OCI-LY7 (cell line): Measurements from ENCODE around the gene KLHL3. TPM values are rescaled to one million over a fixed set of nuclear protein-coding genes. Genes with fewer than 3 reads are reported as not detected.

Experiments
- BruUV-seq: library from RNA; stranded (reverse); fragments of 400-500 nt; replicated peaks from 2 replicates; lab custom pipeline; 2021; lab: Mats Ljungman, UMichigan
- CTCF ChIA-PET: fragments of 300-600 bp; sonication (Branson Sonifier 250); formaldehyde crosslinking; loops from one replicate; lab custom pipeline; 2022; ENCODE audit warnings: antibody characterized with exemption; ENCODE audit not compliant: unreplicated experiment; lab: Charles Lee
- POLR2A ChIA-PET: fragments of 300-600 bp; sonication (Branson Sonifier 250); formaldehyde crosslinking; loops from one replicate; lab custom pipeline; 2022; ENCODE audit warnings: antibody characterized with exemption; lab: Charles Lee
- DNase-seq: peaks from one replicate; pipeline ENCODE4 v3.0.0-alpha.2; 2015; ENCODE audit warnings: low spot score
- H2AFZ ChIP-seq: fragments of 200-600 bp; sonication (generic), shearing (Covaris generic); 2 replicates; pipeline ENCODE4 v1.6.1; 2014; ENCODE audit warnings: mild to moderate bottlenecking, antibody characterized with exemption, low read length, moderate library complexity
- H3K27ac ChIP-seq: fragments of 200-600 bp; sonication (generic); 2 replicates; pipeline ENCODE4 v1.5.1; 2014; ENCODE audit warnings: mixed run types, low read depth, mild to moderate bottlenecking, moderate library complexity, low read length, inconsistent platforms; ENCODE audit not compliant: poor library complexity, severe bottlenecking
- H3K36me3 ChIP-seq: fragments of 200-600 bp; sonication (generic); 2 replicates; pipeline ENCODE4 v1.6.1; 2014; ENCODE audit warnings: mild to moderate bottlenecking, antibody characterized with exemption, low read length, moderate library complexity, mixed read lengths; ENCODE audit not compliant: insufficient read depth
- H3K4me1 ChIP-seq: fragments of 200-600 bp; sonication (generic); 2 replicates; pipeline ENCODE4 v1.5.1; 2014; ENCODE audit warnings: mild to moderate bottlenecking, low read length; ENCODE audit not compliant: insufficient read depth, poor library complexity, severe bottlenecking
- H3K4me2 ChIP-seq: fragments of 200-600 bp; sonication (generic); 2 replicates; pipeline ENCODE4 v1.6.1; 2014; ENCODE audit warnings: mild to moderate bottlenecking, low read length
- H3K4me3 ChIP-seq: fragments of 200-600 bp; sonication (generic); 2 replicates; pipeline ENCODE4 v1.5.1; 2014; ENCODE audit warnings: mild to moderate bottlenecking, low read depth, low read length; ENCODE audit not compliant: poor library complexity, severe bottlenecking
- H3K79me2 ChIP-seq: fragments of 200-600 bp; sonication (generic); 2 replicates; pipeline ENCODE4 v1.6.1; 2016; ENCODE audit warnings: low read depth, mild to moderate bottlenecking, low read length, moderate library complexity, mixed read lengths; ENCODE audit not compliant: insufficient read depth
- H3K9me2 ChIP-seq: fragments of 200-600 bp; sonication (generic); 2 replicates; pipeline ENCODE4 v1.6.1; 2016; ENCODE audit warnings: mild to moderate bottlenecking, low read length, mixed read lengths; ENCODE audit not compliant: insufficient read depth
- H3K9me3 ChIP-seq: fragments of 200-600 bp; sonication (generic); 2 replicates; pipeline ENCODE4 v1.6.1; 2014; ENCODE audit warnings: mild to moderate bottlenecking, mixed run types, low read length, mixed read lengths
- H4K20me1 ChIP-seq: fragments of 200-600 bp; sonication (generic); 2 replicates; pipeline ENCODE4 v1.6.1; 2014; ENCODE audit warnings: mild to moderate bottlenecking, antibody characterized with exemption, low read length, moderate library complexity, mixed read lengths; ENCODE audit not compliant: insufficient read depth
- EZH2phosphoT487 ChIP-seq: fragments of 200-600 bp; sonication (generic); IDR thresholded peaks from 2 replicates; pipeline ENCODE4 v1.6.1; 2018; ENCODE audit warnings: low read depth, borderline replicate concordance, mild to moderate bottlenecking, mixed run types, antibody characterized with exemption, low read length, moderate library complexity, mixed read lengths
- intact Hi-C: fragments of 100-400 bp; cut with micrococcal nuclease; formaldehyde crosslinking; loops from one replicate; pipeline ENCODE4 v1.10.0; 2022; ENCODE audit not compliant: unreplicated experiment
- total RNA-seq, 2 experiments: library from RNA; depleted of rRNA in 1 of 2; stranded (reverse); fragments of >200 nt in 1 of 2; shearing (Covaris generic) in 1 of 2; gene quantifications; 2 replicates each; pipeline ENCODE4 v1.2.3, GENCODE V29; 2014 to 2022
- TF ChIP-seq, protein P1 (sequence below): fragments of 200-600 bp; sonication (generic); conservative IDR thresholded peaks from 2 replicates; pipeline ENCODE4 v1.5.1; 2014; ENCODE audit warnings: mild to moderate bottlenecking, antibody characterized with exemption, low read length, moderate library complexity, mixed read lengths

Gene KLHL3
- total RNA-seq, 2 experiments from 2014 or later = 0.28 to 6.2 TPM

DNA sequence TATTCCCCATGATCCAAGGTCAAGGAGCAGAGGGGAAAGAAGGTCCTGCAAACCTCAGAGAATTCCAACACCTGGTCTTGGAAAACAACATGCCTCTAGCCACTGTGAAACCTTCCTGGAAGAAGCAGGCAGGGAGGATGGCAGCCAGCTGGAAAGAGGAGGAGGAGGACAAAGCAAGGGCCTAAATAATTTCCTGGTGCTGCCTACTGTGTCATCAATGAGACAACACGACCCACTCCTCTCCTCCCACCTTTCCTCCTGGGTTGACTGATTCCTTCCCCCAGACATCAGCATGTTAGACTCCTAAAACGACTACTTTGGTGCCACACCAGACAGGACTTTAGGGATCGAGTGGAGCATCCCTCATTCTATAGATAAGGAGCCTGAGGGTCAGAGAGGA, 78.8 kb downstream of the KLHL3 start:
- H3K27ac ChIP-seq = no peak overlapping the region
- ChIA-PET CTCF (no interaction called here), POLR2A (no interaction called here)

DNA sequence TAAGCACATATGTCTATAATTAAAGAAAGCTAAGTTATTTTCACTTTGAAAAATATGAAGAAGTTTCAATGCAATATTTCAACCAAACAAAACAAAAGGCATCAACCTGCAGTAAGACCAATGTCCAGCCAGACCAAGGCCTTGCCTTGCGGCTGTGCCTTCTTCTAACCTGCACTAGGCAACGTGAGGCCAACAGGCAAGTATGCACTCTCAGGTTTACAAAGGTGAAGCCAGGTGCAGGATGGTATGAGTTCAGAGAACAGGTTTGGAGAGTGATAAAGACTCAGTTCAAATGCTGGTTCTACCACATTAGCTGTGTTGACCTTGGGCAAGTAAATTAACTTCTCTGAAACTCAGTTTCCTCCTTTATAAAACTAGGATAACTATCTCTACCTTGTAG, 79.3 kb downstream of the KLHL3 start:
- Histone ChIP-seq H2AFZ (no peak overlapping the region), H3K27ac (no peak overlapping the region), H4K20me1 (no peaks in the 10 kb centered on the region), H3K79me2 (no peaks in the 10 kb centered on the region), H3K4me1 (no peaks in the 10 kb centered on the region), H3K4me3 (no peak overlapping the region), H3K9me2 (no peaks in the 10 kb centered on the region), H3K9me3 (no peaks in the 10 kb centered on the region), H3K36me3 (no peaks in the 10 kb centered on the region), H3K4me2 (no peak overlapping the region)
- DNase-seq = no peak
- no TSS peak for BruUV-seq
- intact Hi-C loops = no loop called here
- ChIA-PET CTCF (no interaction called here), POLR2A (no interaction called here)
- TF ChIP-seq, protein P1, sequence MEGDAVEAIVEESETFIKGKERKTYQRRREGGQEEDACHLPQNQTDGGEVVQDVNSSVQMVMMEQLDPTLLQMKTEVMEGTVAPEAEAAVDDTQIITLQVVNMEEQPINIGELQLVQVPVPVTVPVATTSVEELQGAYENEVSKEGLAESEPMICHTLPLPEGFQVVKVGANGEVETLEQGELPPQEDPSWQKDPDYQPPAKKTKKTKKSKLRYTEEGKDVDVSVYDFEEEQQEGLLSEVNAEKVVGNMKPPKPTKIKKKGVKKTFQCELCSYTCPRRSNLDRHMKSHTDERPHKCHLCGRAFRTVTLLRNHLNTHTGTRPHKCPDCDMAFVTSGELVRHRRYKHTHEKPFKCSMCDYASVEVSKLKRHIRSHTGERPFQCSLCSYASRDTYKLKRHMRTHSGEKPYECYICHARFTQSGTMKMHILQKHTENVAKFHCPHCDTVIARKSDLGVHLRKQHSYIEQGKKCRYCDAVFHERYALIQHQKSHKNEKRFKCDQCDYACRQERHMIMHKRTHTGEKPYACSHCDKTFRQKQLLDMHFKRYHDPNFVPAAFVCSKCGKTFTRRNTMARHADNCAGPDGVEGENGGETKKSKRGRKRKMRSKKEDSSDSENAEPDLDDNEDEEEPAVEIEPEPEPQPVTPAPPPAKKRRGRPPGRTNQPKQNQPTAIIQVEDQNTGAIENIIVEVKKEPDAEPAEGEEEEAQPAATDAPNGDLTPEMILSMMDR = no peak
- no peak for TF ChIP-seq EZH2phosphoT487

More for the DNA sequence above, 78.8 kb downstream of the KLHL3 start:
- H3K9me3 ChIP-seq = no peaks in the 10 kb centered on the region
- H3K9me2 ChIP-seq = no peaks in the 10 kb centered on the region
- no peaks in the 10 kb centered on the region for H3K36me3 ChIP-seq
- no peak for DNase-seq
- no TSS peak for BruUV-seq
- intact Hi-C loops = no loop called here
- H3K4me1 ChIP-seq = no peaks in the 10 kb centered on the region
- H3K79me2 ChIP-seq = no peaks in the 10 kb centered on the region
- no peaks in the 10 kb centered on the region for H4K20me1 ChIP-seq
- no peak for TF ChIP-seq EZH2phosphoT487
- TF ChIP-seq, protein P1 = no peak
- H3K4me2 ChIP-seq = no peak overlapping the region
- no peak overlapping the region for H2AFZ ChIP-seq
- H3K4me3 ChIP-seq = no peak overlapping the region

DNA sequence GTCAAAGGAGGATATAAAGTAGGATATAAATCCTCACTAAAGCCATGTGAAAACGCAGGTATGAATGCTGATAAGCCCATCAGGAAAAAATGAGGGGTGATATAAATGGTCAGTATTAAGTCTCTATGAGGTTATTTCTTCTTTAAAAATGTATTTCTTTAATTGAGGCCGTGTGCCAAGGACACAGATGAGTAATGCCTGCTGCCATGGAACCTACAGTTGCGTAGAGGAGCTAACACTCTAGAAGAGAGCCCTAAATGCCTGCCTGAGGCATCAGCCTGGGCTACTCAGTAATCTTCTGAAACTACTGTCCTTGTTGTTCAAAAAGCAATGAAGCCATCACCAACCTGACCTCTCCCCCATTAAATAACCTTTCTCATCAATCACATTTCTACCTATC, 84.9 kb downstream of the KLHL3 start:
- Histone ChIP-seq H3K4me1 (no peaks in the 10 kb centered on the region), H3K9me3 (no peaks in the 10 kb centered on the region), H3K4me3 (no peak overlapping the region), H2AFZ (no peak overlapping the region), H3K79me2 (no peaks in the 10 kb centered on the region), H3K27ac (no peak overlapping the region), H4K20me1 (no peaks in the 10 kb centered on the region), H3K4me2 (no peak overlapping the region), H3K9me2 (no peaks in the 10 kb centered on the region), H3K36me3 (no peaks in the 10 kb centered on the region)
- no peak for TF ChIP-seq EZH2phosphoT487
- TF ChIP-seq, protein P1 = no peak
- BruUV-seq = no TSS peak
- intact Hi-C loops = no loop called here
- POLR2A ChIA-PET = interaction anchor here (0.7 kb wide), 1 partner anchor 207 kb away, joined by 5 read pairs; no protein-coding TSS in a partner anchor
- DNase-seq = no peak
- CTCF ChIA-PET = no interaction called here
